Right renal cortex interstitium (tissue), 3 donors: ENCODE data around the gene AMPD2. TPM values are rescaled to one million over a fixed set of nuclear protein-coding genes. Genes with fewer than 3 reads are reported as not detected.

Source experiments
- DNase-seq, 3 donors: peaks; one replicate each; pipeline ENCODE4 v3.0.0-alpha.2; 2013; ENCODE audit warnings: low read depth in 3 of 3, low spot score in 2 of 3
- polyA plus RNA-seq, 3 donors: library from polyadenylated mRNA; unstranded; fragments of 120-200 nt; gene quantifications; one replicate each; pipeline ENCODE4 v1.2.1, GENCODE V29; 2013; ENCODE audit not compliant: insufficient read length in 3 of 3

Gene AMPD2
- polyA plus RNA-seq, 3 donors = 39.9 to 44.7 (median 40.8) TPM

DNA sequence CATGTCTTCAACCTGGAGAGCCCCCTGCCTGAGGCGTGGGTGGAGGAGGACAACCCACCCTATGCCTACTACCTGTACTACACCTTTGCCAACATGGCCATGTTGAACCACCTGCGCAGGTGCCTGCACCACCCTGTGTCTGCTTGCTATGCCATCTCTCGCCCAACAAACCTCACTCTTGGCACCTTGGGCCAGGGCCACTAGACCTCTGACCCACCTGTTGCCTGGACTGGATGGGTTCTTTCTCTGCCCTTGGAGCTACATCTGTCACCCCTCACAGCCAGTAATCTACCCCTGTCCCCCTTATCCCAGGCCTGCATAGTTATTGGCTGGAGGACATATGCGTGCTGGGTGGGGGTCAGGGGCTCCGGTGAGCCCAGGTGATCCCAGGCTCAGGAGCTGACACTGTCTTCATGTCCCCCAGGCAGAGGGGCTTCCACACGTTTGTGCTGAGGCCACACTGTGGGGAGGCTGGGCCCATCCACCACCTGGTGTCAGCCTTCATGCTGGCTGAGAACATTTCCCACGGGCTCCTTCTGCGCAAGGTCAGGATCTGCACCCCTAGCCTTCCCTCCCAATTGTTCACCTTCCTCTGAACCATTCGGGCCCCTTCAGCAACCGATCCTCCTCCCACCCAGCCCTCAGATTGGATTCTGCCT, 9.9 kb downstream of the AMPD2 start:
- DNase-seq = no peak

DNA sequence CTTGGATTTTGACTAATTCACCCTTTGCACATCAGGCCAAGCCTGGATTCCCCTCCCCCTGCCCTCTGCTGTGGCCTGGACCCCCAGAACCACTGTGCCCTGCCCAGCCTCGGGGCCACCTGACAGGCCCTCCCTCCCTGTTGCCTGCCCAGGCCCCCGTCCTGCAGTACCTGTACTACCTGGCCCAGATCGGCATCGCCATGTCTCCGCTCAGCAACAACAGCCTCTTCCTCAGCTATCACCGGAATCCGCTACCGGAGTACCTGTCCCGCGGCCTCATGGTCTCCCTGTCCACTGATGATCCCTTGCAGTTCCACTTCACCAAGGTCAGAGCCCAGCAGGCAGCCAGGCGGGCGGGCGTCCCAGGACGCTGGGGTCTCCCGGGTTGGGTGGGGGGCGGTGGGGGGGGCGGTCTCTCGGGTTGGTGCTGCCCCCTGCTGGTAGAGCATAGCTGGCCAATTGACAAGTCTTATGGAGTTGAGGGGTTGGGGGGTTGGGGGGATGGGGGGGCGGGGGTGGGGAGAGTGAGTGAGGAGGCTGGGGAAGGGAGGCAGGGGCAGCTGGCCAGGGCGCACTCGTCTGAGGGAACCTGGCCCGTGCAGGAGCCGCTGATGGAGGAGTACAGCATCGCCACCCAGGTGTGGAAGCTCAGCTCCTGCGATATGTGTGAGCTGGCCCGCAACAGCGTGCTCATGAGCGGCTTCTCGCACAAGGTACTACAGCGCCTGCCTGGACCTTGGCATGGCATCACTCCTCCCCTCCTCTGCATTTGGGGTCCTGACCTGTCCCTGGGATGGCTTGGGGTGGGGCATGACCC, 10.7 kb downstream of the AMPD2 start:
- DNase-seq = no peak

DNA sequence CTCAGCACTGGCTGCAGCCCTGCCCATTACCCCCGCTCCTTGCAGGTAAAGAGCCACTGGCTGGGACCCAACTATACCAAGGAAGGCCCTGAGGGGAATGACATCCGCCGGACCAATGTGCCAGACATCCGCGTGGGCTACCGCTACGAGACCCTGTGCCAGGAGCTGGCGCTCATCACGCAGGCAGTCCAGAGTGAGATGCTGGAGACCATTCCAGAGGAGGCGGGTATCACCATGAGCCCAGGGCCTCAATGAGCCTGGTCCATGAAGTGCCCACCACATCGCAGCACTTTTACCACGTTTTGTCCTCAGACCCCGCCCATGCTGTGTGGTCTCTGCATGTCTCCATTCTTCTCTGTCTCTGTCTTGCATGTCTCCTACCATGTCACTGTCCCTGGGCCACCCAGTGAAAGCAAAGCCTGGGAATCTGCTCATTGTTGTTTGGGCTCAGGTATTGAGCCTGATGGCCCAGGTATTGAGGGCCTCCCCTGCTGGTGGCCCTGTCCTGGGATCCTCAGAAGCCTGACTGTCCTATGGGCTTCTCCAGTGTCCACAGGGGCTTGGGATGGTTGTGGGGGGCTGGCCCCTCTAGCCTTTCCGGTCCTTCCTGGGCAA, 11.4 kb downstream of the AMPD2 start:
- DNase-seq = no peak

DNA sequence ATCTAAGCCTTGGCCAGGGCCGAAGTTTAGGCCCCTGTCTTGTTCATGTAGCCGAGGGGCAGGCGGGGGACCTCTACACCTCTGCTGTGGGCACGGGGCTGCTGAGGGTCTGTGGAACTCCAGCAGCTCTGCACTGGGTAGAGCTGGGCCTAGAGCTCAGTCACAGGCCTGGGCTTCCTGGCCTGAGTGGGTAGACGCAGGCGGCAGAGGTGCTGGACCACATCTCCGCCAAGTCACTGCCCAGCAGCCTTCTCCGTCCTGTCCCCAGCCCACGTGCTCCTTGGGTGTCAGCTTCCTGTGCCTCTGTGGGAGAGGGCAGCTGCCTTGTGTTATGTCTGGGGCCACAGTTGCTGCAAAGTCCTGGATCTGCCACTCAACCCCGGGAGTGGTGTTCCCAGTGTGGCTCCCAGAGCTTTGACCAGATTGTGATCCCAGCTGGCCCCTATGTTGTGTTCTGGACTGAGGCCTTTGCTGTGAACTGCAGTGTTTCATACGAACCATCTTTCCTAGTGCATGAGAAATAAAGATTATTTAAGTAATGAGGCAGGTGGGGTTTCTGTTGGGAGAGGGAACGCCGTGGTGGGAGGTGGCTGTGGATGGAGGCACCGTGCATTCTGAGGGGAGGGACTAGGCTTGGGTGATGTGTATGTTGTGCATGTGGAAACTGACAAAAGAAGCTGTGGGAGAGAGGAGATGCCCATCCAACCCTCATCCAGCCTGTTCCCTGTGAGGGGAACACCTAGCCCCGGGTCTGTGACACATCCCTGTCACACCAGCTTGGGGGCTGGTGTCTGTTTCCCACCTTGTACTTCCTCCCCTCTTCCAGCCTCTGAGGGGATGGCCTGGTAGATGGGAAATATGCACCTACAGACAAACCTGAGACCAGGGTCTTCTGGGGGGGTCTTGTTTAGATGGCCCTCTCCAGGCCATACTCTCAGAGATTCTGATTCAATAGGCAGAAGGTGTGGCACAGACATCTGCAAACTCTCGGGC, 12.2 kb downstream of the AMPD2 start:
- DNase-seq = no peak

DNA sequence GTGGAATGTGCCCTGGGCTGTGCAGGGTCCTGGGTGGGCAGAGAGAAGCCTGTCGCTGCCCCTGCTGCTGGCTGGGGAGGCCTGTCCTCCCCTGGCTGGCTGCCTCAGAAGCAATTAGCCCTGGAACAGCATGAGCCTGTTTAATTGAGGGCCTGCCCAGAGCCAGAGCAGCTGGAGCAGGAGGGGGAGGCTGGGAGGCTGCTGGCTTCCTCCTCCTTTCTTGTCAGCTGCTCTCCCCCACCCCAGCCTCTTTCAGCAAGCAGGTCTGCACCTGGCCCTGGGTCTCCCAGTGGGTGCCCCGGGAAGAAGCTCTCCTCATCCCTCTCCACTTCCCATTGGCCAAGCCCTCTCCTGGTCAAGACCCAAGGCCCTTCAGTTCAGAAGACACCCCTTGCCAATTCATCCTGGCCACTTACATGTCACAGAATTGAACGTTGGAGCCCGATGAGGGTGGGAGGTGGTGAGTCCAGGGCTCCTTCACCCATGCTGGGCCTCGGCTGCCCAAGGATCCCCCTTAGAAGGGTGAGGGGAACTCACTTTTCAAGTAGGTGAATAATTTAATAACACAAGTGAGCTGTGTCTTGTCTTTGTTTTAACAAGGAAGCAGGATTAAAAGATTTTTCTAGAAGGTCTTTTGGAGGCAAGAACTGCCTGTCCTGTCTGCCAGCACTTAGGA, 13.2 kb downstream of the AMPD2 start:
- DNase-seq = no peak

DNA sequence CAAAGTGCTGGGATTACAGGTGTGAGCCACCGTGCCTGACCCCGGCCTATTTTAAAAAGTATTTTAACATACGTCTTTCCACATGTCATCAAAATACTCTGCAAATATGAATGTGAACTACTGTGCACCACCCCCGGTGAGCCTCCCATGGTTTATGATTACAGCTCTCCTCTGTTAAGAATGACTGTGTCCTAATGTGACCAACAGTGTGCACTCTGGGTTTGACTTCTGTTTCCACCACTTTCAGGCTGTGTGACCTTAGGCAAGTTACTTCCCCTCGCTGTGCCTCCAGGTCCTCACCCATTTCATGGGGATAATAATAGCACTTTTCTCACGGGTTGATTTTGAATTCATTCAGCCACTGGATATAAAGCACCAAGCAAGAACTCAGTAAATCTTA, 14.7 kb downstream of the AMPD2 start:
- DNase-seq = no peak

DNA sequence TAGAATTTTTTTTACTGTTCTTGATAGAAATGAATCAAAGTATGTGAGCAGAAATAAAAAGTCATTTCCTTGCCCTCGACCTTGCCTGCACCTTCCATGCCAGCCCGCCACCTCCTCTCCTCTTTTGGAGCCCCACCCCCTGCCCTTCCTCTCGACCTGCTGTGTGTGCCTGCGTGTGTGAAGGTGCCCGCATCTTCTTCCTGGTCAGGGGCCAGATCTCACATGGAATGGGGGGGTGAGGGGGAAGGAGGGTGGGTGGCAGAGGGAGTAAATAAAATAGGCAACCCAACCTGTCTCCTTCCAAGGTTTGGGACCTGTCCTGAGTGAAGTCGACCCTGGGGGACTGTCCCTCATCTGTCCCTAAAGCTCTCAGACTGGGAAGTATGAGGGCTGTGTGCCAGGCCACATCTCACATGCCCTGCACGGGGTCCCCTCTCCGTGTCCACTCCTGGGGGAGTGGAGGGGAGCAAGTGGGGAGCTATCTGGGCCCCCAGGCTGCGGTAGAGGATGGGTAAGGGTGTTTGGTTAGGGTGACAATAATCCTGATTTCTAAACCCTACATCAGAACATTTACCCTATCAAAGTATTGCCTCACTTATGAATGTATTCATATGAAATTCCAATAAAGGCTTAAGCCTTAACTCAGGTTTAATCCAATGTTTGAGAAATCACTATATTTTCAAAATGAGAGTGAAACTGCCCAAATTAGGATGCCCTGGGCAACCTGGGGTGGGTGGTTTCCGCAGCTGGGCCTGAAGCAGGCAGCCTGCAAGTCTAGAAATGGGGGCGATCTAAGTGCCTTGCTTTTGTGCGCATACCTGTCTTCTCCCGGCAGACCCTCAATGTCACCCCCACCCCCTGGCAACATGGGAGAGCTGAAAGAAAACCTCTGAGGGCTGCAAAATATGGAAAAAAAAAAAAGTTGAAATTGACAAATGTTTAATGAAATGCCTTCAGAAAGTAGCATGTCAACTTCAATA, 15.4 kb downstream of the AMPD2 start:
- no peak for DNase-seq

GRCh38 chr1:109635862-109636200, 16.2 kb downstream of the AMPD2 start:
- DNase-seq = no peak

- DNase-seq = no peak
Measured at GRCh38 chr1:109636201-109636952, 16.7 kb downstream of the AMPD2 start.

DNA sequence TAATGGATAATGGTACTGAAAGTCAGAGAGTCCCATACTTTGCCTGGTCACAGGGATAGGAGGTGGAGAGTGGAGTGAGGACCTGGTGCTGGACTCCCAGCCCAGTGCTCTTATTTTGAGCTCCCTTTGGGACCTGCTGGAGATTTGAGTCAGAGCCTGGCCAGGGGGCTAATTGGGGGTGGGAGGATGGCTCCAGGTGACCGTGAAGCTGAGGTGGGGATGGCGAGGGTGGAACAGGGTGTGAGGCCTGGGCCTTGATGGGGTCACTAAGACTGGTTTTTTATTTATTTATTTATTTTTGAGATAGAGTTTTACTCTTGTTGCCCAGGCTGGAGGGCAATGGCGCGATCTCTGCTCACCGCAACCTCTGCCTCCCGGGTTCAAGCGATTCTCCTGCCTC, 17.8 kb downstream of the AMPD2 start:
- no peak for DNase-seq

DNA sequence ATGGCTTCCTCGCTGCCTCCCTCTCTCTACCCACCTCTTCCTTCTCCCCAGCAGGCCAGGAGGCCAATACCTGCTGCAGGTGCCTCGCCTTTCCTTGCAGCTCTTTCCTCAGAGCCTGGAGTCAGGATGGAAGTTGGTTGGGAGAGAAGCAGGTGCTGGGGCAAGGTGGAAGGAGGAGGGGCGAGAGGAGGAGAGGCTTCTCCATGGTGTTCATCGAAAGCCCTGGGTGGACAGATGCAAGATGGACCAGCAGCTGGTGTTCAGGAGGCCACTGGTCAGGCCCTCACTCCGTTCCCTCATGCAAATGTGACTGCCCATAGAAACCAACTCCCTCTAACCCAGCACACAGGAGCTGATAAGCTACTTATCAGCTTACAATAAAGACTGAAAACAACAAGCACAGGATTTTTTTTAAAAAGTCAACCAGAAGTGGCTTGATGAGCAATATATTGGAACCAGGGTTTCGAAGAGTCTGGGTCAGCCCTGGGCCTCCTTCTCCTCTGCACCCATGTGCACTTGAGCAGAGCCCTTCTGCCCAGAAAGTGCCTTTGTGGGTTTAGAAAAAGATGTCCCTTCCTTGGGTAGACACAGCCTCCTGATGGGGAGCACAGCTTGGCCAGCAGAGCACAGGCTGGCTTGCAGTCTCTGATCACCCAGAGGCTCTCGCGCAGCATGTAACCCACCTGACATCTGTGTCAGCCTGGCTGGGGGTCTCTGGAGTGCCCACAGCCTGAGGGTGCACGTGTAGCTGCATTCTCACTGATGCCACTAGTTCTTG, 19.6 kb downstream of the AMPD2 start:
- DNase-seq = no peak

GRCh38 chr1:109639841-109640184, 20.2 kb downstream of the AMPD2 start:
- no peak for DNase-seq

DNA sequence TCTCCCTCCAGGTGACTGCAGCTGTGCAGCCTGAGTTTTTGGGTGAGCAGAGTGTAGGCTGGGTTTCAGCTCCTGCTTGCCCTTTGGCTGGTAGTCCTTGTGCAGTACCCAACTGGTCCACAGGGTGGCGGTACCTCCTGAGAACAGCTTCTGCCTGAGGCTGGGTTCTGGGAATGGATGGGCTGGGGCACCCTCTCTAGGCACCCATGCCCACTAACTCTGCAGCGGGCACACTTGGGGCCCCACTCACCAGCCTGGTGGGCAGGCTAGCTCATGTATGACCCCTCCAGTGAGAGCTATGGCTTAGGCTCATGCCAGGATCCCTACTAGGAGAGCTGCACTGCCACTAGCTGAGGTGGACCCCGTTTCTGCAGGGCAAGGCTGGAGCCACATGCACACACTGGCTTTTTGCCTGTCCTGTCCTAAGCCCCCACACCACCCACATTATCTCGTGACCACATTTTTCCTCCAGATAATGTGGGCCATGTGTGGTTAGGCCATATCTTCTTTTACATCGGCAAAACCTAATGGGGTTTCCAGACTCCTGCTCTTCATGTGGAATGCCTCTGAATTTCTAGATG, 20.7 kb downstream of the AMPD2 start:
- no peak for DNase-seq

GRCh38 chr1:109641078-109641740, 21.6 kb downstream of the AMPD2 start:
- DNase-seq = no peak

- DNase-seq = no peak
Measured at GRCh38 chr1:109641861-109642260, 22.2 kb downstream of the AMPD2 start.

GRCh38 chr1:109642626-109643025, 23.0 kb downstream of the AMPD2 start:
- DNase-seq = no peak
